T follicular helper cell (primary cell): Measurements from ENCODE around the gene RARB.

Experiments used
- DNase-seq: peaks from one replicate; pipeline ENCODE4 v3.0.0-alpha.2; 2020; ENCODE audit warnings: low read depth

The RARB gene

GRCh38 chr3:25604107-25604805, 176.2 kb downstream of the RARB start:
- no peak for DNase-seq

DNA sequence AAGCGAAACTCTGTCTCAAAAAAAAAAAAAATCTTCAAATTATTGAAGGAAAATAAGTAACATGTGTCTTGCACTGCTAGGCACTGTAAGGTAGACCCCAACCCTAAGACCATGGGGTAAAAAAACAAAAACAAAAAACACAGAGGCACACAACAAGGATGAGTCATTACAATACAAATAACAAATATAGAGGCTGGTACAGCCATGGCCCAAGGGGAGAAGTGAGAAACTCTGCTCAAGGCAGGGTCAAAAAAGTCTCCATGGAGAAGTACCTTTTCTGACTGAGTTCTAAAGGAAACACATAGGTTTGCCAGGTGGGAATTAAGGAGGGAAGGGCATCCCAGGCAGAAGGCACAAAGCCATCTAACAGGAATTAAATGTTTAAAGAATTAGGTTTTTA, 182.1 kb downstream of the RARB start:
- no peak for DNase-seq

DNA sequence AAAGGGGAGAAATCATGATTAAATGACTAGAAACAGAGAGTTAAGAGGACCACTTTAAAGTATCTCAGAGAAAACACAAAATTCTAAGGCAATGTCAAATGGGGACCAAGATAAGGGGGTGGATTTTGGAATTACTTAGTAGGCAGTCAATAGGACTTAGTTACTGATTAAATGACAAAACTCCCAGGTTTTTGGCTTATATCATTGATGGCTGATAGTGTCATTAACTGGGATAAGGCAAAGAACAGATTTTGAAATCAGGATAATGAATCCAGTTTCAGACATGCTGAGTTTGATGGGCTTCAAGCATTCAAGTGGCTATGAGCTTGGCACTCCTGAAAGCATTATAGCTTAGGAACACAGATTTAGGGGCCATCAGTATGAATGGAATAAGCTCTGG, 182.7 kb downstream of the RARB start:
- no peak for DNase-seq

DNA sequence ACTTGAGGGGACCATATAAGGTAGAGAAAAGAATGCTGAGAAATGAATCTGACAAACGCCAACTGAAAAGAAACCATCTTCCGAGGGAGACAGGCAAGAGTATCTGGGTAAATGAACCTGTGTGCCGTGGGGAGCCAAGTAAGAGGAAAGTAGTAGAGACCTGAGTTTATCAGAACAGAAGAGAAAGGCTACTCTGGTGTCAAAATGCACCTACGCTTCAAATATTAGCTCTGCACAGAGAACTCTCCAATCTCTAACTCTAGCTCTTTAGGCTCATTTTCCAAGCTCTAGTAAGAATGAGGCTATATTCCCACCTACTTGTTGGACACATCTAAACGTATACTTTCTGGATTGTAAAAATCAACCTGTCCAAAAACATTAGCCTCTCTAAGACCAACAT, 183.1 kb downstream of the RARB start:
- DNase-seq: no peak

DNA sequence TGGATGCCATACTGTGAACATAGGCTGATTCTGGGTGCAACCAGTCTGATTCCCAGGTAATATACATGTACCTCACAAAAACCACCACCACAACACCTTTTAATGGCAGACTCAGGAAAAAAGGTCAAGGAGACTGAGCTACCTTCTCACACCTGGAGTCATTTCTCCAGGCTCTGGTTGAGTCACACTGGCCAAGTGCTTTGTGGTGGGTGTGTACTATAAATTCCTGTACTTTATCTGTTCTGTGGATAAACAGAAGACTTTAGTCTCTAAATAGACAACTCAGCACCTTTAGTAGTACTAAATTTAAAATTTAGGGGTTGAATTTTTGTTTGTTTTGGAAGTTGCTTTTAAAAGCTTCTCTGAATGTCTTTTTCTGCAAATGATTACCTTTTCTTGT, 190.0 kb downstream of the RARB start:
- no peak for DNase-seq

GRCh38 chr3:25619382-25619781, 191.3 kb downstream of the RARB start:
- no peak for DNase-seq

DNA sequence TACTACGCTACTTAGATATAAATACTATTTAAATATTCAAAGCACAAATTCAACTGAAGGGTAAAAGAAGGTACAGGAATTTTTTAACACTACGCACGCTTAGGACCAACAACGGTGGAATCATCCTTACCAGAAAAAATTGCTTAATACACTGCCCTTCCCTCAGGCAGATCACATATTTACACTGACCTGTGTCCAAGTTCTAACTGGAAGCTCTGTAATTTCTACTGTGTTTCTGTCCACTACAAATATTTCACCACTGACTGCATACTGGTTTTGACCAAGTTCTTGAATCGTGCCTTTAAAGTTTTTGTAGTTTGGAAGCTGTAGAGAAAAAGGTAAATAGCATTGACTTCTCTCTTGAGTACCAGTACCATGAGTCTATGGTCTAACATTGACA, 192.4 kb downstream of the RARB start:
- DNase-seq: no peak

- no peak for DNase-seq
Observed at GRCh38 chr3:25621087-25621486, 193.0 kb downstream of the RARB start.

DNA sequence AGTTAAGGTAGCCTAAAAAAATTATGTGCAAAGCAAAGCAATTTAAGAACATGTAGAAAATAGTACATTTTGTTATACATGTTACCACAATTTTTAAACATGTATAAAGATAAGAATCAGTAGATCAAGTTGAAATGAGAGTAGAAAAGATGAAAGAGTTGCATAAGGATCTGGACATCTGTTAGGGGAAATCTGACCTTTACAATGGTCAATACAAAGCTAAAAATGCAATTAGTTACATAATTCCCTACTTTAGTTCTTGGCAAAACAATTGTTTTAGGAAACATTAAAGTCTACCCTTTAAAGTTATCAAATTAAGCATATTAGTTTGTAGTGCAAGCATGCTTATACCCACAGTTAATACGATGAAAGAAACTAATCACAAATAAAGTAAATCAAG, 203.9 kb downstream of the RARB start:
- DNase-seq: no peak

DNA sequence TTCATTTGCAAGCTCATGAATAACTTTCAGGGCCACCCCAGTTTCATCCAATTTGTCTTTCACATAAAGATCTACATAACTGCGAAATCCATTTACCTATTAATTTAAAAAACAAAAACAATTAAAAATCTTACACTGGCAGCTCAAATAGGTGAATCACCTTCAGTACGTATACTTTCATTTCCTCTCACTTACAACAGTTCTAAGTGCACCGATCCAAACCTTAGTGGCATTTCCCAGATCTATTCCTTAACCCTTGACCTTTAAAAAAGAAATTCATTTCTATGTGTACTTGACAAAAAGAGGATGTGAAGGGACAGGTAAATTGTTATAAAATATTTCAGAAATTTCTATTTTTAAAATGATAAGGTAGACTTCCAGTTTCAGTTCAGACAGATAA, 205.9 kb downstream of the RARB start:
- no peak for DNase-seq

- DNase-seq: no peak
Observed at GRCh38 chr3:25635038-25635437, 207.0 kb downstream of the RARB start.
